ENCODE measurements around the gene C19orf85.
A peak's percentile ranks its signal among the peaks of the same experiment; 100 is the strongest.

The C19orf85 gene

DNA sequence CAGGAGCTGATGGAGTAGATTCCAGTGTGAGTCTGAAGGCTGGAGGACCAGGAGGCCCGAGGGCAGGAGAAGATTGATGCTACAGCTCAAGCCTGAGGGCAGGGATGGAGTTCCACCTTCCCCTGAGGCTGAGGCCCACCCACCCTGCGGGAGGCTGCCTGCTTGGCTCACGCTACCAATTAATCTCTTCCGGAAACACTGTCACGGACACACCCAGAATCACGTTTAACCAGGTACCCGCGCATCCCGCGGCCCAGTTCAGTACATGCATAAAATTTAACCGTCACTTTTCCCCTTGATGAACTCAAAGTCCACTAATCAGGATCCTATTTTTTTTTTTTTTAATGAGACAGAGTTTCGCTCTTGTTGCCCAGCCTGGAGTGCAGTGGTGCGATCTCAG is 6.7 kb upstream of the C19orf85 start:
- H3K4me3 ChIP-seq (ENCODE audit: low read depth in 1 of 2, low read length in 2 of 2) = no peak overlapping the region
- no peaks in the 10 kb centered on the region for H3K27me3 ChIP-seq (ENCODE audit: low read depth, low read length)
- H3K4me1 ChIP-seq (ENCODE audit: control insufficient read depth in 1 of 2, insufficient read depth in 2 of 2, low read length in 2 of 2) = peaks cover 8 to 14% of the 10 kb centered on the region in 2 donors
- H3K27ac ChIP-seq (ENCODE audit: low read length) = no peak overlapping the region
- H3K9me3 ChIP-seq (ENCODE audit: control insufficient read depth in 1 of 2, low read length in 2 of 2) = no peaks in the 10 kb centered on the region
- no peaks in the 10 kb centered on the region for H3K36me3 ChIP-seq (ENCODE audit: control insufficient read depth in 1 of 2, insufficient read depth in 2 of 2, low read length in 2 of 2)

- Histone ChIP-seq H3K4me1 (ENCODE audit: control insufficient read depth in 1 of 2, insufficient read depth in 2 of 2, low read length in 2 of 2) (peaks cover 4 to 8% of the 10 kb centered on the region in 2 donors), H3K36me3 (ENCODE audit: control insufficient read depth in 1 of 2, insufficient read depth in 2 of 2, low read length in 2 of 2) (no peaks in the 10 kb centered on the region), H3K27ac (ENCODE audit: low read length) (no peak overlapping the region), H3K4me3 (ENCODE audit: low read depth in 1 of 2, low read length in 2 of 2) (no peak overlapping the region), H3K9me3 (ENCODE audit: control insufficient read depth in 1 of 2, low read length in 2 of 2) (no peaks in the 10 kb centered on the region), H3K27me3 (ENCODE audit: low read depth, low read length) (no peaks in the 10 kb centered on the region)
These were observed 3.5 kb upstream of the C19orf85 start for GRCh38 chr19:55468054-55468393.

DNA sequence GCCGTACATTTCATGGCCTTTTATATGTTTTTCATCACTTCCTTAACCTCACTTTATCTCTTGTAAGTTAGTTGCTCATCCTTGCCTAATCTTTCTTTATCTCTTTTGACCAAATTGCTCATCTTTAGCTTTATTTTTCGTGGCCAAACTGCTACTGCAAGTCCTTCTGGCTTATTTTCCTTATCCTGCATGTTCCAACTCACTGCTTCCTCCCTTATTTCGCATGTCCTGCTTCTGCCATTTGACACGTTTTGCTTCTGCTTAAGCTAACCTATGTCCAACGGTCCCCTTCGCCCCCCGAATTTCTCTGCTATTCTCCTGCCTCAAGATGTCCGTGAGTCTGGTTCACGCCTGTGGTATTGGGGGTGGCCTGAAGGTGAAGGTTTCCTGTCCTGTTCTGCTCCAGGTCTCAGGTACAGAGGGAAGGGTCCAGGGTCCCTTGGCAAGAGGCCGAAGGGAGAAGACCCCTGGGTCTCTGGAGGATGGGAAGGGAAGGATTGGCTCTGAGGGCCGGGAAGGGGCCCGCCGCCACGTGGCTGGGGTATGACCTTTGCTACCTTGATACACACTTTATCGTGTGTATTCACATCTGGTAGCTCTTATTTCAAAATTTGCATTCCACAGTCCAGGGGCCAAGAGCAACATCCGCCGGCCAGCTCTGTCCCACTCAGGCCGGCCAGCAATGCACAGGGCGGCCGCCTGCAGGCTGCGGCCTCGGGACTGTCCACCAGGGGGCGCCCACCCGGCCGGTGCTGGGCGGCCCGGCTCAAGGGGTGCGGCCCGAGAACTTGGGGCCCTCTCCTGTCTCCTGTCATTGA is 2.9 kb upstream of the C19orf85 start:
- H3K27ac ChIP-seq (ENCODE audit: low read length) = no peak overlapping the region
- no peak overlapping the region for H3K4me3 ChIP-seq (ENCODE audit: low read depth in 1 of 2, low read length in 2 of 2)

DNA sequence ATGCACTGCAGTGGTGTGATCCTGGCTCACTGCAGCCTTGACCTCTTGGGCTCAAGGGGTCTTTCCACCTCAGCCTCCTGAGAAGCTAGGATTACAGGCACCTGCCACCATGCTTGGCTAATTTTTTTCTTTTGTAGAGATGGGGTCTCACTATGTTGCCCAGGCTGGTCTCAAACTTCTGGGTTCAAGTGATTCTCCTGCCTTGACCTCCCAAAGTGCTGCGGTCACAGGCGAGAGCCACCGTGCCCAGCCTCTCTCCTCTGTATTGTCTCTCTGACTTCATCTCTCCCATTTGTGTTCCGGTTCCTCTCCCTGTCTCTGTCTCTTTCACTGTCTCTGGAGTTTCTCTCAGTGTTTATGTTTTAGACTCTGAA is 1.7 kb upstream of the C19orf85 start:
- no peaks in the 10 kb centered on the region for H3K27me3 ChIP-seq (ENCODE audit: low read depth, low read length)
- no peaks in the 10 kb centered on the region for H3K9me3 ChIP-seq (ENCODE audit: control insufficient read depth in 1 of 2, low read length in 2 of 2)
- no peaks in the 10 kb centered on the region for H3K36me3 ChIP-seq (ENCODE audit: control insufficient read depth in 1 of 2, insufficient read depth in 2 of 2, low read length in 2 of 2)
- no peak overlapping the region for H3K4me3 ChIP-seq (ENCODE audit: low read depth in 1 of 2, low read length in 2 of 2)
- peaks cover 4 to 16% of the 10 kb centered on the region in 2 donors for H3K4me1 ChIP-seq (ENCODE audit: control insufficient read depth in 1 of 2, insufficient read depth in 2 of 2, low read length in 2 of 2)
- H3K27ac ChIP-seq (ENCODE audit: low read length) = no peak overlapping the region

More for the DNA sequence above, 2.9 kb upstream of the C19orf85 start:
- H3K36me3 ChIP-seq (ENCODE audit: control insufficient read depth in 1 of 2, insufficient read depth in 2 of 2, low read length in 2 of 2) = no peaks in the 10 kb centered on the region
- no peaks in the 10 kb centered on the region for H3K27me3 ChIP-seq (ENCODE audit: low read depth, low read length)
- H3K4me1 ChIP-seq (ENCODE audit: control insufficient read depth in 1 of 2, insufficient read depth in 2 of 2, low read length in 2 of 2) = peaks cover 4 to 13% of the 10 kb centered on the region in 2 donors
- no peaks in the 10 kb centered on the region for H3K9me3 ChIP-seq (ENCODE audit: control insufficient read depth in 1 of 2, low read length in 2 of 2)

- no peaks in the 10 kb centered on the region for H3K9me3 ChIP-seq (ENCODE audit: control insufficient read depth in 1 of 2, low read length in 2 of 2)
- no peak overlapping the region for H3K27ac ChIP-seq (ENCODE audit: low read length)
- no peak overlapping the region for H3K4me3 ChIP-seq (ENCODE audit: low read depth in 1 of 2, low read length in 2 of 2)
- no peaks in the 10 kb centered on the region for H3K36me3 ChIP-seq (ENCODE audit: control insufficient read depth in 1 of 2, insufficient read depth in 2 of 2, low read length in 2 of 2)
- H3K4me1 ChIP-seq (ENCODE audit: control insufficient read depth in 1 of 2, insufficient read depth in 2 of 2, low read length in 2 of 2) = peaks cover 4 to 20% of the 10 kb centered on the region in 2 donors
- no peaks in the 10 kb centered on the region for H3K27me3 ChIP-seq (ENCODE audit: low read depth, low read length)
These were observed 1.1 kb upstream of the C19orf85 start for GRCh38 chr19:55465460-55466240.

DNA sequence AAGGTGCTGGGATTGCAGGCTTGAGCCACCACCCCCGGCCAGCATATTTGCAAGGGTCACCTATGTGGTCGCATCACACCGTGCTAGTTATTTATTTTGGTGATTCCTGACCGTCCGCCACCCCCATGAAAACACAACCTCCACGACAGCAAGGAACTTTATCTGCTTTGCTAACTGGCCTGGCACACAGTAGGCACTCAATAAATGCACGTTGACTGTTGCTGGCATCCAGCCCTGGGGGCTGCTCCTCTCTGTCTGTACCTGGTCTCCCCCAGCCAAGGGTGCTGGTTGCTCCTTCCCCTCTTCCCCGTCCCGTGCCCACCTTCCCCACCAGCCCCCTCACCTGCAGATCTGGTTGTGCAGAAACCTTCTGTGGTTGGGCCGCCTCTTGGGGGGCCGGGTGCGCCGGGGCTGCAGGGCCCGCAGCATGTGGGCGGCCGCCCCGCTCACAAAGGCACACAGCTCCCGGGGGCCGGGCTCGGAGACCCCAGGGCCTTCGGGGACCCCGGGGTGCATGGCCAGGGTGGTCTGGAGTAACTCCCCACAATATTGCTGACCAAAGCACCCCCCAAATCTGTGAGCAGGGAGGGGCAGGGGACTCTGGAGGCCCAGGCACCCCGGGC is 401 bp downstream of the C19orf85 start:
- Histone ChIP-seq H3K4me1 (ENCODE audit: control insufficient read depth in 1 of 2, insufficient read depth in 2 of 2, low read length in 2 of 2) (peaks cover 10 to 33% of the 10 kb centered on the region in 2 donors), H3K36me3 (ENCODE audit: control insufficient read depth in 1 of 2, insufficient read depth in 2 of 2, low read length in 2 of 2) (no peaks in the 10 kb centered on the region), H3K4me3 (ENCODE audit: low read depth in 1 of 2, low read length in 2 of 2) (no peak overlapping the region), H3K27ac (ENCODE audit: low read length) (no peak overlapping the region), H3K9me3 (ENCODE audit: control insufficient read depth in 1 of 2, low read length in 2 of 2) (no peaks in the 10 kb centered on the region), H3K27me3 (ENCODE audit: low read depth, low read length) (no peaks in the 10 kb centered on the region)

GRCh38 chr19:55463583-55464031 is 944 bp downstream of the C19orf85 start:
- Histone ChIP-seq H3K27me3 (ENCODE audit: low read depth, low read length) (no peaks in the 10 kb centered on the region), H3K27ac (ENCODE audit: low read length) (no peak overlapping the region), H3K4me1 (ENCODE audit: control insufficient read depth in 1 of 2, insufficient read depth in 2 of 2, low read length in 2 of 2) (peaks cover 10 to 33% of the 10 kb centered on the region in 2 donors), H3K4me3 (ENCODE audit: low read depth in 1 of 2, low read length in 2 of 2) (no peak overlapping the region), H3K9me3 (ENCODE audit: control insufficient read depth in 1 of 2, low read length in 2 of 2) (no peaks in the 10 kb centered on the region), H3K36me3 (ENCODE audit: control insufficient read depth in 1 of 2, insufficient read depth in 2 of 2, low read length in 2 of 2) (no peaks in the 10 kb centered on the region)

DNA sequence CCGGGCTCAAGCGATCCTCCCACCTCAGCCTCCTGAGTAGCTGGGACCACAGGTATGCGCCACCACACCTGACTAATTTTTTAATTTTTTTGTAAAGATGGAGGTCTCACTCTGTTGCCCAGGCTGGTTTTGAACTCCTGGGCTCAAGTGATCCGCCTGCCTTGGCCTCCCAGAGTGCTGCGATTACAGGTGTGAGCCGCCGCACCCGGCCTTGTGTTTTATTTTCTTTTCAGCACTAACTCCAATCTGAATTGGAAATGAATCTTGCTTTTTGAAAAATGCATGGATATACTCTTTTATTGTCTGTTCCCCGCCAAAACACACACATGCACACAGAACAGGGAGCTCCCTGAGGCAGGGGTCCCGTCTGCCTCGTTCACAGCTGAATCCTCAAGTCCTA is 1.8 kb downstream of the C19orf85 start:
- peaks cover 10 to 28% of the 10 kb centered on the region in 2 donors for H3K4me1 ChIP-seq (ENCODE audit: control insufficient read depth in 1 of 2, insufficient read depth in 2 of 2, low read length in 2 of 2)
- no peaks in the 10 kb centered on the region for H3K27me3 ChIP-seq (ENCODE audit: low read depth, low read length)
- H3K4me3 ChIP-seq (ENCODE audit: low read depth in 1 of 2, low read length in 2 of 2) = no peak overlapping the region
- H3K9me3 ChIP-seq (ENCODE audit: control insufficient read depth in 1 of 2, low read length in 2 of 2) = no peaks in the 10 kb centered on the region
- H3K27ac ChIP-seq (ENCODE audit: low read length) = no peak overlapping the region
- H3K36me3 ChIP-seq (ENCODE audit: control insufficient read depth in 1 of 2, insufficient read depth in 2 of 2, low read length in 2 of 2) = no peaks in the 10 kb centered on the region

- no peaks in the 10 kb centered on the region for H3K9me3 ChIP-seq (ENCODE audit: control insufficient read depth in 1 of 2, low read length in 2 of 2)
- peak overlapping the region; percentile 70 to 93 for H3K4me3 ChIP-seq (ENCODE audit: low read depth in 1 of 2, low read length in 2 of 2)
- H3K36me3 ChIP-seq (ENCODE audit: control insufficient read depth in 1 of 2, insufficient read depth in 2 of 2, low read length in 2 of 2) = no peaks in the 10 kb centered on the region
- H3K27me3 ChIP-seq (ENCODE audit: low read depth, low read length) = no peaks in the 10 kb centered on the region
- H3K27ac ChIP-seq (ENCODE audit: low read length) = peak overlapping the region; percentile 79
- H3K4me1 ChIP-seq (ENCODE audit: control insufficient read depth in 1 of 2, insufficient read depth in 2 of 2, low read length in 2 of 2) = peaks cover 5 to 25% of the 10 kb centered on the region in 2 donors
These were observed 2.5 kb downstream of the C19orf85 start for GRCh38 chr19:55461974-55462626.

- H3K36me3 ChIP-seq (ENCODE audit: control insufficient read depth in 1 of 2, insufficient read depth in 2 of 2, low read length in 2 of 2) = peaks cover 0 to 1% of the 10 kb centered on the region in 2 donors
- no peaks in the 10 kb centered on the region for H3K9me3 ChIP-seq (ENCODE audit: control insufficient read depth in 1 of 2, low read length in 2 of 2)
- no peaks in the 10 kb centered on the region for H3K27me3 ChIP-seq (ENCODE audit: low read depth, low read length)
- peak within 1 kb of the TSS; percentile 70 to 93 for H3K4me3 ChIP-seq (ENCODE audit: low read depth in 1 of 2, low read length in 2 of 2)
- peak within 1 kb of the TSS; percentile 79 for H3K27ac ChIP-seq (ENCODE audit: low read length)
- H3K4me1 ChIP-seq (ENCODE audit: control insufficient read depth in 1 of 2, insufficient read depth in 2 of 2, low read length in 2 of 2) = peaks cover 5 to 25% of the 10 kb centered on the region in 2 donors
These were observed 3.1 kb downstream of the C19orf85 start, which contains the start of gene ISOC2 for GRCh38 chr19:55461259-55461973. Gene ISOC2, minus strand, starts transcription at chr19:55461642. Its CDS starts 5,156 bp downstream, at chr19:55456486.

Measured in muscle layer of duodenum (tissue), 2 donors.